IMR-90 (cell line): Measurements from ENCODE around the gene JCAD. TPM values are rescaled to one million over a fixed set of nuclear protein-coding genes. Genes with fewer than 3 reads are reported as not detected.

Experiments
- ATAC-seq: fragments of 200-7000 bp; cut with Tn5 transposase; 2 replicates; pipeline ENCODE4 v1.9.1; 2020; ENCODE audit warnings: low read depth, mild to moderate bottlenecking, moderate library complexity
- BruUV-seq: library from RNA; stranded (reverse); fragments of 400-500 nt; replicated peaks from 2 replicates; lab custom pipeline; 2021; lab: Mats Ljungman, UMichigan
- CTCF ChIA-PET: fragments of 300-600 bp; formaldehyde crosslinking; extraction: SDS; loops from one replicate; lab custom pipeline; 2021; ENCODE audit warnings: antibody characterized with exemption; lab: Yijun Ruan, JAX
- POLR2A ChIA-PET: fragments of 300-600 bp; sonication (Branson Sonifier 250); formaldehyde crosslinking; loops from one replicate; lab custom pipeline; 2022; ENCODE audit warnings: antibody characterized with exemption; ENCODE audit not compliant: unreplicated experiment; lab: Charles Lee
- DNase-seq: peaks from one replicate; pipeline ENCODE4 v3.0.0; 2013
- H2AFZ ChIP-seq: replicated peaks from 2 replicates; pipeline ENCODE3; 2013; ENCODE audit warnings: low read length, mild to moderate bottlenecking; ENCODE audit not compliant: poor library complexity
- H2AK5ac ChIP-seq: 2 replicates; pipeline ENCODE4 v1.6.1; 2013; ENCODE audit warnings: low read depth, low read length, inconsistent platforms
- H2AK9ac ChIP-seq: replicated peaks from 2 replicates; pipeline ENCODE3; 2013; ENCODE audit warnings: mild to moderate bottlenecking, low read depth, low read length, moderate library complexity; ENCODE audit not compliant: poor library complexity
- H2BK120ac ChIP-seq: 2 replicates; pipeline ENCODE4 v1.6.1; 2013; ENCODE audit warnings: low read depth, low read length, inconsistent platforms
- H2BK15ac ChIP-seq: 3 replicates; pipeline ENCODE4 v1.6.1; 2013; ENCODE audit warnings: low read depth, low read length, inconsistent platforms
- H2BK20ac ChIP-seq: 2 replicates; pipeline ENCODE4 v1.6.1; 2013; ENCODE audit warnings: low read depth, mild to moderate bottlenecking, inconsistent platforms, low read length, moderate library complexity
- H2BK5ac ChIP-seq: 2 replicates; pipeline ENCODE4 v1.6.1; 2013; ENCODE audit warnings: mild to moderate bottlenecking, low read depth, low read length, inconsistent platforms; ENCODE audit not compliant: poor library complexity, severe bottlenecking
- H3K14ac ChIP-seq: replicated peaks from 2 replicates; pipeline ENCODE4 v1.6.1; 2013; ENCODE audit warnings: low read depth, low read length, inconsistent platforms
- H3K18ac ChIP-seq: 2 replicates; pipeline ENCODE4 v1.6.1; 2013; ENCODE audit warnings: low read depth, low read length, control low read depth
- H3K23ac ChIP-seq: 2 replicates; pipeline ENCODE4 v1.6.1; 2013; ENCODE audit warnings: low read depth, low read length, inconsistent platforms
- H3K27ac ChIP-seq: 2 replicates; pipeline ENCODE4 v1.5.1; 2013; ENCODE audit warnings: mild to moderate bottlenecking, control low read depth, low read length; ENCODE audit not compliant: insufficient read depth
- H3K27me3 ChIP-seq: 2 replicates; pipeline ENCODE4 v1.6.1; 2013; ENCODE audit warnings: low read length; ENCODE audit not compliant: control insufficient read depth, insufficient read depth
- H3K36me3 ChIP-seq: 2 replicates; pipeline ENCODE4 v1.6.1; 2013; ENCODE audit warnings: low read length, mixed read lengths; ENCODE audit not compliant: control insufficient read depth, insufficient read depth
- H3K4ac ChIP-seq: 2 replicates; pipeline ENCODE4 v1.6.1; 2013; ENCODE audit warnings: low read depth, low read length, inconsistent platforms
- H3K4me1 ChIP-seq: 2 replicates; pipeline ENCODE4 v1.6.1; 2013; ENCODE audit warnings: low read length, mixed read lengths; ENCODE audit not compliant: control insufficient read depth, insufficient read depth
- H3K4me2 ChIP-seq: 2 replicates; pipeline ENCODE4 v1.6.1; 2013; ENCODE audit warnings: low read depth, mild to moderate bottlenecking, control low read depth, low read length, moderate library complexity
- H3K4me3 ChIP-seq: 2 replicates; pipeline ENCODE4 v1.5.1; 2013; ENCODE audit warnings: low read depth, mild to moderate bottlenecking, control low read depth, low read length, moderate library complexity; ENCODE audit not compliant: insufficient read depth
- H3K56ac ChIP-seq: 2 replicates; pipeline ENCODE4 v1.6.1; 2013; ENCODE audit warnings: low read length, inconsistent platforms; ENCODE audit not compliant: insufficient read depth; ENCODE audit errors: extremely low read depth
- H3K79me1 ChIP-seq, 2 experiments: 2 replicates each; pipeline ENCODE4 v1.6.1; 2013; ENCODE audit warnings: low read length in 2 of 2, inconsistent platforms in 1 of 2, low read depth in 1 of 2
- H3K9ac ChIP-seq: 2 replicates; pipeline ENCODE4 v1.6.1; 2013; ENCODE audit warnings: low read depth, low read length, control low read depth
- H3K9me1 ChIP-seq: 2 replicates; pipeline ENCODE4 v1.6.1; 2013; ENCODE audit warnings: low read length, inconsistent platforms; ENCODE audit not compliant: insufficient read depth
- H3K9me3 ChIP-seq: 2 replicates; pipeline ENCODE4 v1.6.1; 2013; ENCODE audit warnings: low read length; ENCODE audit not compliant: control insufficient read depth, insufficient read depth
- H4K20me1 ChIP-seq: 2 replicates; pipeline ENCODE4 v1.6.1; 2013; ENCODE audit warnings: low read length, inconsistent platforms; ENCODE audit not compliant: insufficient read depth
- H4K5ac ChIP-seq: 2 replicates; pipeline ENCODE4 v1.6.1; 2013; ENCODE audit warnings: mild to moderate bottlenecking, low read depth, low read length, control low read depth
- H4K8ac ChIP-seq, 2 experiments: 2 replicates each; pipeline ENCODE4 v1.6.1; 2013; ENCODE audit warnings: low read depth in 2 of 2, low read length in 2 of 2, control low read depth in 1 of 2, inconsistent platforms in 1 of 2
- H4K91ac ChIP-seq: 2 replicates; pipeline ENCODE4 v1.6.1; 2013; ENCODE audit warnings: low read depth, low read length, inconsistent platforms; ENCODE audit not compliant: insufficient read depth
- CHD1 ChIP-seq: IDR thresholded peaks from 2 replicates; pipeline ENCODE4 v1.6.1; 2012; ENCODE audit warnings: low read depth, low read length, improper control_type of control experiment
- CTCF ChIP-seq: conservative IDR thresholded peaks from 2 replicates; pipeline ENCODE4 v1.5.1; 2012; ENCODE audit warnings: mild to moderate bottlenecking, low read depth, low read length, improper control_type of control experiment
- MAFK ChIP-seq: IDR thresholded peaks from 2 replicates; pipeline ENCODE4 v1.6.1; 2012; ENCODE audit warnings: low read depth, low read length, improper control_type of control experiment
- MXI1 ChIP-seq: IDR thresholded peaks from 2 replicates; pipeline ENCODE4 v1.6.1; 2012; ENCODE audit warnings: low read depth, mild to moderate bottlenecking, low read length, moderate library complexity, borderline replicate concordance
- RAD21 ChIP-seq: IDR thresholded peaks from 2 replicates; pipeline ENCODE4 v1.6.1; 2012; ENCODE audit warnings: low read length, improper control_type of control experiment
- RCOR1 ChIP-seq: IDR thresholded peaks from 2 replicates; pipeline ENCODE4 v1.6.1; 2012; ENCODE audit warnings: mild to moderate bottlenecking, low read length, improper control_type of control experiment; ENCODE audit not compliant: insufficient replicate concordance
- USF2 ChIP-seq: fragments of 150-350 bp; IDR thresholded peaks from 2 replicates; pipeline ENCODE4 v1.6.1; 2017; ENCODE audit warnings: mild to moderate bottlenecking, antibody characterized with exemption, low read length, low read depth
- WGBS, 2 experiments: methylation state at CpG; one replicate each; pipeline versions ENCODE4 v1.1.5 to v1.1.7; 2013; ENCODE audit warnings: missing lambda C conversion rate in 2 of 2; ENCODE audit not compliant: insufficient read length in 1 of 2; ENCODE audit errors: extremely low coverage in 2 of 2; 5-methylcytosine and 5-hydroxymethylcytosine counted together
- dilution Hi-C: fragments of 300-500 bp; cut with HindIII; formaldehyde crosslinking; loops from one replicate; pipeline ENCODE4 v1.14.3; 2018; ENCODE audit warnings: low sequenced_read_pairs; ENCODE audit not compliant: unreplicated experiment
- in situ Hi-C: fragments of 300-500 bp; cut with MboI; formaldehyde crosslinking; loops from 3 replicates; pipeline ENCODE4 v1.14.3; 2019; ENCODE audit warnings: low sequenced_read_pairs, inconsistent platforms, mixed read lengths
- intact Hi-C: fragments of 100-400 bp; cut with micrococcal nuclease; formaldehyde crosslinking; loops from 2 replicates; pipeline ENCODE4 v1.10.0; 2022
- polyA plus RNA-seq, 3 experiments: library from polyadenylated mRNA; depleted of rRNA; stranded (reverse); fragments of >200 nt; gene quantifications; 2 replicates each; pipeline ENCODE4 v1.2.3, GENCODE V29; 2012; ENCODE audit warnings: low replicate concordance in 1 of 3
- total RNA-seq: library from RNA; depleted of rRNA; stranded (reverse); fragments of >200 nt; gene quantifications from 2 replicates; pipeline ENCODE4 v1.2.3, GENCODE V29; 2012

JCAD gene
- total and polyA plus RNA-seq, 2 of the 4 experiments (the other 2 are of a cell fraction) = 15.9 to 16.8 TPM

- Histone ChIP-seq H3K79me1 (peaks cover 10 to 54% of the 10 kb centered on the region in 2 experiments; a peak in 3 of 4 replicates), H2BK5ac (peak overlapping the region; percentile 97), H4K5ac (no peak overlapping the region), H2AK5ac (no peak overlapping the region), H3K27ac (no peak overlapping the region; the same call in 1 of the 2 replicates), H4K20me1 (peaks cover 21% of the 10 kb centered on the region), H2BK20ac (no peak overlapping the region), H3K27me3 (no peaks in the 10 kb centered on the region), H3K9me1 (peaks cover 15% of the 10 kb centered on the region), H2AK9ac (no peak overlapping the region), H3K9me3 (no peaks in the 10 kb centered on the region), H4K91ac (no peak overlapping the region), H4K8ac (peak overlapping the region in 1 of 2 experiments; percentile 64; a peak in 2 of 4 replicates), H2BK120ac (no peak overlapping the region; the same call in 1 of the 2 replicates), H3K4me1 (peaks cover 14% of the 10 kb centered on the region), H2BK15ac (no peak overlapping the region), H3K56ac (no peak overlapping the region), H3K18ac (no peak overlapping the region), H3K4me2 (peak overlapping the region; percentile 97), H3K23ac (peak overlapping the region; percentile 76; the same call in 1 of the 2 replicates), H3K14ac (no peak overlapping the region; the same call in 1 of the 2 replicates), H3K4me3 (no peak overlapping the region), H3K4ac (no peak overlapping the region; the same call in 1 of the 2 replicates), H3K36me3 (peaks cover 10% of the 10 kb centered on the region; the same call in 1 of the 2 replicates), H2AFZ (no peak overlapping the region), H3K9ac (peak overlapping the region; percentile 32; the same call in 1 of the 2 replicates)
- intact Hi-C loops = loop anchor here (1.0 kb wide), 1 partner anchor 121 kb away; no protein-coding TSS in a partner anchor
- in situ Hi-C loops = no loop called here
- BruUV-seq = no TSS peak
- ChIA-PET CTCF (no interaction called here), POLR2A (no interaction called here)
- dilution Hi-C loops = no loop called here
- no CpG with 5 or more reads among the region's 1 CpG for WGBS, 2 experiments
- no peak for TF ChIP-seq CHD1
- no peak for TF ChIP-seq RCOR1
- TF ChIP-seq RAD21 = no peak
- no peak for TF ChIP-seq CTCF
- no peak for TF ChIP-seq USF2
- no peak for TF ChIP-seq MXI1
- TF ChIP-seq MAFK = no peak
- ATAC-seq = no peak
- DNase-seq = peak; percentile 47
Observed at GRCh38 chr10:30056281-30056680, 3.1 kb downstream of the JCAD start.
